ENCODE measurements around the gene PDGFA. TPM values are rescaled to one million over a fixed set of nuclear protein-coding genes. Genes with fewer than 3 reads are reported as not detected.

The PDGFA gene
- total and polyA plus RNA-seq, 2 donors from 2014 or later: 14.1 to 53.0 TPM

GRCh38 chr7:469563-469961 is 50.1 kb downstream of the PDGFA start:
- Histone ChIP-seq H3K27ac (ENCODE audit: low read depth in 2 of 2, low read length in 2 of 2) (peak overlapping the region; percentile 48 to 58), H3K36me3 (ENCODE audit: control insufficient read depth in 2 of 3, insufficient read depth in 3 of 3, low read length in 3 of 3) (no peaks in the 10 kb centered on the region), H3K4me1 (ENCODE audit: control insufficient read depth in 2 of 3, insufficient read depth in 2 of 3, low read depth in 1 of 3, low read length in 3 of 3) (peaks cover 0 to 16% (median 0%) of the 10 kb centered on the region in 3 donors), H3K4me3 (ENCODE audit: low read length in 3 of 3) (no peak overlapping the region), H3K9ac (ENCODE audit: low read length in 3 of 3) (no peak overlapping the region), H3K27me3 (ENCODE audit: control insufficient read depth, insufficient read depth, low read length) (no peaks in the 10 kb centered on the region), H3K9me3 (ENCODE audit: control insufficient read depth in 2 of 3, insufficient read depth in 1 of 3, low read length in 3 of 3) (peaks cover 0 to 3% (median 0%) of the 10 kb centered on the region in 3 donors)
- FAIRE-seq (no peak), DNase-seq (peak in 2 of 5 donors; percentile 29 to 51)
- no peak for TF ChIP-seq CTCF (IDR thresholded peaks at IDR 0.05; ENCODE audit: borderline replicate concordance, extremely low read depth, insufficient read depth)
- intact Hi-C loops (cut with DNase I): no loop called here

- Histone ChIP-seq H3K27me3 (ENCODE audit: control insufficient read depth, insufficient read depth, low read length) (no peaks in the 10 kb centered on the region), H3K4me3 (ENCODE audit: low read length in 3 of 3) (no peak overlapping the region), H3K36me3 (ENCODE audit: control insufficient read depth in 2 of 3, insufficient read depth in 3 of 3, low read length in 3 of 3) (no peaks in the 10 kb centered on the region), H3K4me1 (ENCODE audit: control insufficient read depth in 2 of 3, insufficient read depth in 2 of 3, low read depth in 1 of 3, low read length in 3 of 3) (peaks cover 0 to 17% (median 0%) of the 10 kb centered on the region in 3 donors), H3K9me3 (ENCODE audit: control insufficient read depth in 2 of 3, insufficient read depth in 1 of 3, low read length in 3 of 3) (no peaks in the 10 kb centered on the region), H3K9ac (ENCODE audit: low read length in 3 of 3) (no peak overlapping the region), H3K27ac (ENCODE audit: low read depth in 2 of 2, low read length in 2 of 2) (peak overlapping the region; percentile 48 to 58)
- FAIRE-seq (no peak), DNase-seq (peak in 2 of 5 donors; percentile 26 to 51)
- no peak for TF ChIP-seq CTCF (IDR thresholded peaks at IDR 0.05; ENCODE audit: borderline replicate concordance, extremely low read depth, insufficient read depth)
- intact Hi-C loops (cut with DNase I): no loop called here
Observed at GRCh38 chr7:468681-469562, 50.7 kb downstream of the PDGFA start.

- DNase-seq (peak in 1 of 5 donors; percentile 22), FAIRE-seq (no peak)
- H3K36me3 ChIP-seq (ENCODE audit: control insufficient read depth in 2 of 3, insufficient read depth in 3 of 3, low read length in 3 of 3): no peaks in the 10 kb centered on the region
- no peaks in the 10 kb centered on the region for H3K9me3 ChIP-seq (ENCODE audit: control insufficient read depth in 2 of 3, insufficient read depth in 1 of 3, low read length in 3 of 3)
- no peak overlapping the region for H3K4me3 ChIP-seq (ENCODE audit: low read length in 3 of 3)
- H3K4me1 ChIP-seq (ENCODE audit: control insufficient read depth in 2 of 3, insufficient read depth in 2 of 3, low read depth in 1 of 3, low read length in 3 of 3): peaks cover 0 to 17% (median 0%) of the 10 kb centered on the region in 3 donors
- no peak for TF ChIP-seq CTCF (IDR thresholded peaks at IDR 0.05; ENCODE audit: borderline replicate concordance, extremely low read depth, insufficient read depth)
- H3K27ac ChIP-seq (ENCODE audit: low read depth in 2 of 2, low read length in 2 of 2): no peak overlapping the region
- intact Hi-C loops (cut with DNase I): no loop called here
- H3K9ac ChIP-seq (ENCODE audit: low read length in 3 of 3): no peak overlapping the region
- H3K27me3 ChIP-seq (ENCODE audit: control insufficient read depth, insufficient read depth, low read length): no peaks in the 10 kb centered on the region
Observed at GRCh38 chr7:467856-468545, 51.6 kb downstream of the PDGFA start.
